GM21576 (cell line): ENCODE results near the gene HSPB6.
"Not testable (repeated sequence)": the region's sequence is repeated elsewhere in the genome, so short reads cannot be mapped to it uniquely, and the experiment has no call there.

Experiments
- ATAC-seq: cut with Tn5 transposase; IDR thresholded peaks from one replicate; pipeline ENCODE4 v1.9.1; 2021; ENCODE audit warnings: mild to moderate bottlenecking, moderate library complexity; ENCODE audit not compliant: unreplicated experiment

Gene HSPB6

GRCh38 chr19:35732540-35733179 lies 24.2 kb downstream of the HSPB6 start:
- no peak for ATAC-seq

- ATAC-seq, result no peak
Observed at GRCh38 chr19:35731779-35732405, 24.9 kb downstream of the HSPB6 start.

- ATAC-seq, result no peak
Observed at GRCh38 chr19:35731353-35731752, 25.5 kb downstream of the HSPB6 start.

GRCh38 chr19:35730326-35730725 lies 26.5 kb downstream of the HSPB6 start:
- ATAC-seq, result no peak

GRCh38 chr19:35729763-35730162 lies 27.1 kb downstream of the HSPB6 start:
- ATAC-seq, result no peak

- no peak for ATAC-seq
Observed at GRCh38 chr19:35729021-35729420, 27.8 kb downstream of the HSPB6 start.

GRCh38 chr19:35727956-35728706 lies 28.7 kb downstream of the HSPB6 start:
- no peak for ATAC-seq

- no peak for ATAC-seq
Observed at GRCh38 chr19:35727053-35727955, 29.5 kb downstream of the HSPB6 start.

- ATAC-seq, result no peak
Observed at GRCh38 chr19:35725216-35725861, 31.5 kb downstream of the HSPB6 start.

- no peak for ATAC-seq
Observed at GRCh38 chr19:35724560-35724959, 32.3 kb downstream of the HSPB6 start.

GRCh38 chr19:35724132-35724531 lies 32.7 kb downstream of the HSPB6 start:
- ATAC-seq, result not testable (repeated sequence)

GRCh38 chr19:35723671-35724070 lies 33.2 kb downstream of the HSPB6 start:
- ATAC-seq, result no peak

- ATAC-seq, result no peak
Observed at GRCh38 chr19:35722897-35723296, 33.9 kb downstream of the HSPB6 start.

GRCh38 chr19:35722461-35722860 lies 34.4 kb downstream of the HSPB6 start:
- ATAC-seq, result no peak

- no peak for ATAC-seq
Observed at GRCh38 chr19:35721374-35721773, 35.5 kb downstream of the HSPB6 start.

GRCh38 chr19:35720648-35721047 lies 36.2 kb downstream of the HSPB6 start:
- ATAC-seq, result no peak

- no peak for ATAC-seq
Observed at GRCh38 chr19:35720163-35720524, 36.7 kb downstream of the HSPB6 start.

- no peak for ATAC-seq
Observed at GRCh38 chr19:35719402-35720162, 37.2 kb downstream of the HSPB6 start.

GRCh38 chr19:35718345-35719041 lies 38.3 kb downstream of the HSPB6 start:
- no peak for ATAC-seq
